ENCODE results near the gene TSLP. TPM values are rescaled to one million over a fixed set of nuclear protein-coding genes. Genes with fewer than 3 reads are reported as not detected.

TSLP gene
- total and polyA plus RNA-seq, 2 donors (not counting 1 experiment from before 2014, with no cell fraction given), result not detected

GRCh38 chr5:111115229-111115628 is 43.7 kb downstream of the TSLP start:
- H3K27ac ChIP-seq (ENCODE audit: low read length in 2 of 2), result no peak overlapping the region
- H2AFZ ChIP-seq (ENCODE audit: insufficient read depth, low read depth, low read length, poor library complexity, severe bottlenecking), result no peak overlapping the region
- DNase-seq (no peak), ATAC-seq (ENCODE audit: low read depth) (no peak)
- Mint-ChIP-seq H3K4me1 (peaks cover 4% of the 10 kb centered on the region), H3K27ac (no peak overlapping the region), H3K4me3 (no peak overlapping the region), H3K27me3 (no peaks in the 10 kb centered on the region), H3K9me3 (ENCODE audit: insufficient read depth) (no peaks in the 10 kb centered on the region)
- H3K4me3 ChIP-seq (ENCODE audit: control extremely low read depth in 1 of 5, extremely low read depth in 1 of 5, insufficient read depth in 1 of 5, low read depth in 2 of 5, low read length in 4 of 5), result no peak overlapping the region
- intact Hi-C loops (cut with micrococcal nuclease), result no loop called here
- H3K9me3 ChIP-seq (ENCODE audit: control extremely low read depth in 1 of 3, control insufficient read depth in 2 of 3, insufficient read depth in 1 of 3, low read length in 2 of 3), result no peaks in the 10 kb centered on the region
- no peaks in the 10 kb centered on the region for H3K27me3 ChIP-seq (replicated peaks in 1 of 4; ENCODE audit: control extremely low read depth in 1 of 4, control insufficient read depth in 3 of 4, insufficient read depth in 4 of 4, low read length in 3 of 4)
- H4K20me1 ChIP-seq (ENCODE audit: control insufficient read depth, insufficient read depth, low read length, poor library complexity, severe bottlenecking), result no peaks in the 10 kb centered on the region
- no CpG with 5 or more reads among the region's 1 CpG for WGBS (ENCODE audit: insufficient coverage)
- no peaks in the 10 kb centered on the region for H3K4me1 ChIP-seq (ENCODE audit: control insufficient read depth in 2 of 2, insufficient read depth in 2 of 2, low read length in 2 of 2)
- peaks cover 25 to 69% of the 10 kb centered on the region in 2 experiments for H3K36me3 ChIP-seq (replicated peaks in 1 of 2; ENCODE audit: control extremely low read depth in 1 of 2, control insufficient read depth in 1 of 2, extremely low read depth in 1 of 2, insufficient read depth in 2 of 2, low read length in 1 of 2)
- H3K9ac ChIP-seq (ENCODE audit: low read length), result no peak overlapping the region
- POLR2A ChIA-PET, result no interaction called here
- H3K4me2 ChIP-seq (replicated peaks; ENCODE audit: low read depth, low read length, poor library complexity, severe bottlenecking), result no peak overlapping the region
- CTCF ChIA-PET, result interaction anchor here (0.6 to 1.0 kb wide), 2 partner anchors 9 to 1057 kb away, joined by 3 read pairs; no protein-coding TSS in a partner anchor
- no peak for TF ChIP-seq EZH2 (IDR thresholded peaks at IDR 0.05; ENCODE audit: borderline replicate concordance, insufficient read depth, low read depth, low read length, poor library complexity, severe bottlenecking)
- TF ChIP-seq, protein P1, sequence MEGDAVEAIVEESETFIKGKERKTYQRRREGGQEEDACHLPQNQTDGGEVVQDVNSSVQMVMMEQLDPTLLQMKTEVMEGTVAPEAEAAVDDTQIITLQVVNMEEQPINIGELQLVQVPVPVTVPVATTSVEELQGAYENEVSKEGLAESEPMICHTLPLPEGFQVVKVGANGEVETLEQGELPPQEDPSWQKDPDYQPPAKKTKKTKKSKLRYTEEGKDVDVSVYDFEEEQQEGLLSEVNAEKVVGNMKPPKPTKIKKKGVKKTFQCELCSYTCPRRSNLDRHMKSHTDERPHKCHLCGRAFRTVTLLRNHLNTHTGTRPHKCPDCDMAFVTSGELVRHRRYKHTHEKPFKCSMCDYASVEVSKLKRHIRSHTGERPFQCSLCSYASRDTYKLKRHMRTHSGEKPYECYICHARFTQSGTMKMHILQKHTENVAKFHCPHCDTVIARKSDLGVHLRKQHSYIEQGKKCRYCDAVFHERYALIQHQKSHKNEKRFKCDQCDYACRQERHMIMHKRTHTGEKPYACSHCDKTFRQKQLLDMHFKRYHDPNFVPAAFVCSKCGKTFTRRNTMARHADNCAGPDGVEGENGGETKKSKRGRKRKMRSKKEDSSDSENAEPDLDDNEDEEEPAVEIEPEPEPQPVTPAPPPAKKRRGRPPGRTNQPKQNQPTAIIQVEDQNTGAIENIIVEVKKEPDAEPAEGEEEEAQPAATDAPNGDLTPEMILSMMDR (IDR thresholded peaks at IDR 0.05), result no peak
- no peaks in the 10 kb centered on the region for H3K79me2 ChIP-seq (ENCODE audit: control insufficient read depth, insufficient read depth, low read length)

- no peaks in the 10 kb centered on the region for H3K9me3 ChIP-seq (ENCODE audit: control extremely low read depth in 1 of 3, control insufficient read depth in 2 of 3, insufficient read depth in 1 of 3, low read length in 2 of 3)
- H4K20me1 ChIP-seq (ENCODE audit: control insufficient read depth, insufficient read depth, low read length, poor library complexity, severe bottlenecking), result no peaks in the 10 kb centered on the region
- CTCF ChIA-PET, result no interaction called here
- no peak overlapping the region for H3K4me3 ChIP-seq (ENCODE audit: control extremely low read depth in 1 of 5, extremely low read depth in 1 of 5, insufficient read depth in 1 of 5, low read depth in 2 of 5, low read length in 4 of 5)
- Mint-ChIP-seq H3K9me3 (ENCODE audit: insufficient read depth) (no peaks in the 10 kb centered on the region), H3K27me3 (no peaks in the 10 kb centered on the region), H3K4me3 (no peak overlapping the region), H3K4me1 (peaks cover 4% of the 10 kb centered on the region), H3K27ac (no peak overlapping the region)
- no peak for DNase-seq
- WGBS (ENCODE audit: insufficient coverage), result no CpG with 5 or more reads among the region's 1 CpG
- TF ChIP-seq, protein P1 (IDR thresholded peaks at IDR 0.05), result no peak
- TF ChIP-seq EZH2 (IDR thresholded peaks at IDR 0.05; ENCODE audit: borderline replicate concordance, insufficient read depth, low read depth, low read length, poor library complexity, severe bottlenecking), result no peak
- no peak overlapping the region for H3K27ac ChIP-seq (ENCODE audit: low read length in 2 of 2)
- H3K79me2 ChIP-seq (ENCODE audit: control insufficient read depth, insufficient read depth, low read length), result no peaks in the 10 kb centered on the region
- no peaks in the 10 kb centered on the region for H3K27me3 ChIP-seq (replicated peaks in 1 of 4; ENCODE audit: control extremely low read depth in 1 of 4, control insufficient read depth in 3 of 4, insufficient read depth in 4 of 4, low read length in 3 of 4)
- H2AFZ ChIP-seq (ENCODE audit: insufficient read depth, low read depth, low read length, poor library complexity, severe bottlenecking), result no peak overlapping the region
- peaks cover 30 to 66% of the 10 kb centered on the region in 2 experiments for H3K36me3 ChIP-seq (replicated peaks in 1 of 2; ENCODE audit: control extremely low read depth in 1 of 2, control insufficient read depth in 1 of 2, extremely low read depth in 1 of 2, insufficient read depth in 2 of 2, low read length in 1 of 2)
- POLR2A ChIA-PET, result no interaction called here
- H3K9ac ChIP-seq (ENCODE audit: low read length), result no peak overlapping the region
- intact Hi-C loops (cut with micrococcal nuclease), result no loop called here
- H3K4me1 ChIP-seq (ENCODE audit: control insufficient read depth in 2 of 2, insufficient read depth in 2 of 2, low read length in 2 of 2), result no peaks in the 10 kb centered on the region
- no peak overlapping the region for H3K4me2 ChIP-seq (replicated peaks; ENCODE audit: low read depth, low read length, poor library complexity, severe bottlenecking)
- ATAC-seq (ENCODE audit: low read depth), result no peak
These were observed 45.0 kb downstream of the TSLP start for GRCh38 chr5:111116550-111116949.

Measured in B cell (primary cell).